ENCODE data around the gene DNAJC5.
A peak's percentile ranks its signal among the peaks of the same experiment; 100 is the strongest.

The DNAJC5 gene

GRCh38 chr20:63885264-63886053, 9.5 kb upstream of the DNAJC5 start:
- DNase-seq, result no peak

DNA sequence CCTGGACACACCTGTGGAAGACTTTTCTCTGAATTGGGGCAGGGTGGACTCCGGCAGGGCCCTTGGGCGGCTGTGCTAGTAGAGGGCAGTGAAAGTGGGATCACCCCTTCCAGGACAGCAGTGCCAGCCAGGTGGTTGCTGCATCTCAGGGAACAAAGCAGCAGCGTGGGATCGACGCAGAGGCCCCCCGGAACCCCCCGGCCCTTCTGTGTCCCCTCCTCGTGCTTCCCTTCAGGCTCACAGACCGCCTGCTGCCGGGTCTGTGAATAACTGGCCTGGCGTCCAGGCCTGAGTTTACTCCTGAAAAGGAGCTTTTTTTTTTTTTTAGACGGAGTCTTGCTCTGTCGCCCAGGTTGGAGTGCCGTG, 8.9 kb upstream of the DNAJC5 start:
- DNase-seq, result no peak

DNA sequence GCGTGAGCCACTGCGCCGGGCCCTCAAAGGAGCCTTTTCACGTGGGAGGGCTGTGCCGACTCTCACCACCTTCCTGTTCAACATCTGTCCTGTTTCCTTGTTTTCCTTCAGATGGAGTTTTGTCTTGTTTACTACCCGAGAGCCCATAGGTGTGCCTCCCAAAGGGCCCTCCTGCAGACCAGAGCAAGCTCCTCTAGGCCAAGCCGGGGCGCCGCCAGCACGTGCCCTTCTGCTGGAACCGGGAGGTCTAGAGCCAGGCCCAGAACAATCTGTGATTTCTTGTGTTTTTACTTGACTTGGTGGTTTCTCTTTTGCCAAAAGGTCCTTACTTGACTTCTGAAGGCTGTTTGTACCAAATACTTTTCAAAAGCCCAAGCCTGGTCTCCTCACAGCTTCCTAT, 8.0 kb upstream of the DNAJC5 start:
- DNase-seq, result no peak

- no peak for DNase-seq
Measured at GRCh38 chr20:63889241-63890200, 5.4 kb upstream of the DNAJC5 start.

GRCh38 chr20:63890201-63890576, 4.7 kb upstream of the DNAJC5 start:
- no peak for DNase-seq

GRCh38 chr20:63890616-63891015, 4.3 kb upstream of the DNAJC5 start:
- DNase-seq, result no peak

GRCh38 chr20:63891061-63892002, 3.6 kb upstream of the DNAJC5 start:
- DNase-seq, result no peak

- no peak for DNase-seq
Measured at GRCh38 chr20:63892402-63892801, 2.5 kb upstream of the DNAJC5 start.

GRCh38 chr20:63893999-63894357, 948 bp upstream of the DNAJC5 start:
- DNase-seq, result no peak

- no peak for DNase-seq
Measured at GRCh38 chr20:63895202-63895951, 451 bp downstream of the DNAJC5 start.

- no peak for DNase-seq
Measured at GRCh38 chr20:63895952-63896263, 982 bp downstream of the DNAJC5 start.

GRCh38 chr20:63896264-63897105, 1.6 kb downstream of the DNAJC5 start:
- peak; percentile 18 to 70 for DNase-seq

GRCh38 chr20:63897978-63898561, 3.1 kb downstream of the DNAJC5 start:
- no peak for DNase-seq

- DNase-seq, result no peak
Measured at GRCh38 chr20:63898882-63899558, 4.1 kb downstream of the DNAJC5 start.

DNA sequence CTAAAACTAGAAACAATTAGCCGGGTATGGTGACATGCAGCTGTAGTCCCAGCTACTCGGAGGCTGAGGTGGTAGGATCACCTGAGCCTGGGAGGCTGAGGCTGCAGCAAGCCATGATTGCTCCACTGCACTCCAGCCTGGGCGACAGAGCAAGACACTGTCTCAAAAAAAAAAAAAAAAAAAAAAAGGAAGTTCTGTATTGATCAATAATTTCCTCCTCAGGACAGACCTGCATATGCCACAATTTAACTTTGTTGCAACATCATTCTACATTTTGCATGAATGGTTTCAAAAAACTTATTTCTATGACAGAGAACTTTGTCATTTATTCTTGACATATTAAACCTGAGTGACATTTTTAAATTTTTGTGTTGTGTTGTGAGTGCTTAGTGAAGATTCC, 5.5 kb downstream of the DNAJC5 start:
- DNase-seq, result no peak

DNA sequence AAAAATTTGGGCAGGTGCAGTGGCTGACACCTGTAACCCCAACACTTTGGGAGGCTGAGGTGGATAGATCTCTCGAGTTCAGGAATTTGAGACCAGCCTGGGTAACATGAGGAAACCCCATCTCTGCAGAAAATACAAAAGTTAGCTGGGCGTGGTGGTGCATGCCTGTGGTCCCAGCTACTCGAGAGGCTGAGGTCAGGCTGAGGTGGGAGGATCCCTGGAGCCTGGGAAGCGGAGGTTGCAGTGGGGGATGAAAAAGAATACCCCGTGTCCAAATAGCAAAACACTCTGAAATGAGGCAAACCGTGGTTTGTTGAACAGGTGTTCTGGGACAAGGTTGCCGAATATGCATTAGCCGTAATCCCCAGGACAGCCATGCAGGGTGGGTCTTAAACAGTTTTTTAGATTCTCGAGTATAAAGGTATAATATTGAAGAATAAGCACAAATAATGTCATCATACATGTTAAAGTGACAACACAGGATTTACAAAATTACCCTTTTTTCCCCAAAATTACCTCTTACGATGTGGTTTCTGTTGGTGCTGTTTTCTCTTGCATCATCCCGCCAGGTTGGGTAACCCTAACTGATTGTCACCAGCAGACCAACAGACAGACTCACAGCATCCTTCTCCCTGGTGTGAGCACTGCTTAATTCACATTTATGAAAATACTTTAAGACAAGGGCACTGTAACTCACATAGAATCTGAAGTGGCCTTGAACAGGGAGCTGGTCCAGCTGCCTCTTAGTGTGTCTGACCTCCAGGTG, 9.1 kb downstream of the DNAJC5 start:
- DNase-seq, result no peak

- DNase-seq, result no peak
Measured at GRCh38 chr20:63908008-63908682, 13.2 kb downstream of the DNAJC5 start.

DNA sequence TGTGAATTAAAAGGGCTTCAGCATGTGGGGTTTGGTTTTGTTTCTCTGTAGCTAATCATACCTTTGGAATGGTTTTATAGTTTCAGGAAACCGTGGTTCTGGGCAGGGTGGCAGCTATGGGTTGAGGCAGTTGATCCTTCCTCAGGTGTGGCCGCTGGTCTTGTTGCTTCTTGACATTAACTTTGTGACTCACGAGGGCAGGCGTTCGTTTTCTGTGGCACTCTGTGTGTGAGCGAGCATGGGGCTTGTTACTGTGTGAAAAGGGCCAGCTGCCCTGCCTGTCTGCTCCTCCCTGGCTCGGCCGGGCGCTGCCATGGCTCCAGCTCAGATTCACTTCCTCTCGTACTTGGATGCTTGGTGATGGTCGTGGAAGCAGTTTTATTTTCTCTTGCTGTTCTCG, 16.2 kb downstream of the DNAJC5 start:
- no peak for DNase-seq

GRCh38 chr20:63913768-63914167, 18.8 kb downstream of the DNAJC5 start:
- no peak for DNase-seq

Measured in bone marrow (tissue), 2 donors.